Activated naive CD8-positive, alpha-beta T cell (primary cell): ENCODE data around the gene LHX4.

Experiments
- H3K27ac Mint-ChIP-seq: one replicate; pipeline ENCODE4 v1.8.0; 2021; ENCODE audit warnings: mixed read lengths
- H3K27me3 Mint-ChIP-seq: one replicate; pipeline ENCODE4 v1.8.0; 2021; ENCODE audit warnings: mixed read lengths
- H3K36me3 Mint-ChIP-seq: one replicate; pipeline ENCODE4 v1.8.0; 2021; ENCODE audit warnings: mixed read lengths
- H3K4me1 Mint-ChIP-seq: one replicate; pipeline ENCODE4 v1.8.0; 2021; ENCODE audit warnings: low read depth, mixed read lengths
- H3K4me3 Mint-ChIP-seq: one replicate; pipeline ENCODE4 v1.8.0; 2021; ENCODE audit warnings: mild to moderate bottlenecking, mixed read lengths
- H3K9me3 Mint-ChIP-seq: one replicate; pipeline ENCODE4 v1.8.0; 2021; ENCODE audit warnings: low read depth, mixed read lengths

Gene LHX4

DNA sequence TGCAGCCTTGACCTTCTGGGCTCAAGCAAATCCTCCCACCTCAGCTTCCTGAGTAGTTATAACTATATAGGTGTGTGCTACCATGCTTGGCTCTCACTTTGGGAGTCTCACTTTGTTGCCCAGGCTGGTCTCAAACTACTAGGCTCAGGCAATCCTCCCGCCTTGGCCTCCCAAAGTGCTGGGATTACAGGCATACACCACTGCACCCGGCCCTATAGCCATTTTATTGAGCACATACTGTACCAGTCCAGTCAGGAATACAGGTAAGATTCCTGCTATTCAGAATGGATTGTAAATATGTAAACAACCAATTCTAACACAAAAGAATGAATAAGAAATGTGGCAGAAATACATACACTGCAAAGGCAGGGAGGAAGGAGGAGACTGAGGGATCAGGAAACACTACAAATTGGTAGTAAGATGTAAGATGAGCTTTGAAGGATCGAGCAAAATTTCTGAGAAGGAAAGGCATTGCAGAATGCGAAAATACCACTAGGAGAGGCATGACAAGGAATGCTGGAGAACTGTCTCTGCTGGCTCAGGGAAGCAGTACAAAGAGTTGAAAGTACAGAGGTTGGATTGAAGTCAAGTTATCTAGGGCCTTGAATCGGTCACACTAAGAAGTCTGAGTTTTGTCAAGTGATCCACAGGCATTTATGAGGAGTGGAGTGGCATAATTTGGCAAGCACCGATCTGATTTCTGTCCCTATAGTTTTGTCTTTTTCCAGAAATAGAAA lies 60.4 kb downstream of the LHX4 start:
- no peak overlapping the region for H3K27ac Mint-ChIP-seq
- H3K36me3 Mint-ChIP-seq, result peaks cover 19% of the 10 kb centered on the region
- peaks cover 26% of the 10 kb centered on the region for H3K4me1 Mint-ChIP-seq
- no peaks in the 10 kb centered on the region for H3K9me3 Mint-ChIP-seq
- no peaks in the 10 kb centered on the region for H3K27me3 Mint-ChIP-seq
- H3K4me3 Mint-ChIP-seq, result no peak overlapping the region

DNA sequence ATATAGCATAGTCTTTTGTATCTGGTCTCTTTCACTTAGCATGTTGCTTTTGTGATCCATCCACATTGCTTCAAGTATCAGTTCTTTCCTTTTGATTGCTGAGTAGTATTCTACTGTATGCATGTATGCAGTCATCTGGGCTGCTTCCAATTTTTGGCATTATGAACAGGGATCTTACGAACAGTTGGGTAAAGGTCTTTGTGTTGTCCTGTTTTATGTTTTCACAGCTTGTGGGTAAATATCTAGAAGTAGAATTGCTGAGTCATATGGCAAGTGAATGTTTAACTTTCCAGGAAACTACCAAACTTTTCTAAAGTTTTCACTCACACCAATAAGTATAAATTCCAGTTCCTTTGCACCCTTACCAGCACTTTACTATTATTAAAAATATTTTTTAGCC lies 60.9 kb downstream of the LHX4 start:
- Mint-ChIP-seq H3K27me3 (no peaks in the 10 kb centered on the region), H3K4me3 (no peak overlapping the region), H3K27ac (no peak overlapping the region), H3K36me3 (peaks cover 20% of the 10 kb centered on the region), H3K9me3 (no peaks in the 10 kb centered on the region), H3K4me1 (peaks cover 30% of the 10 kb centered on the region)

DNA sequence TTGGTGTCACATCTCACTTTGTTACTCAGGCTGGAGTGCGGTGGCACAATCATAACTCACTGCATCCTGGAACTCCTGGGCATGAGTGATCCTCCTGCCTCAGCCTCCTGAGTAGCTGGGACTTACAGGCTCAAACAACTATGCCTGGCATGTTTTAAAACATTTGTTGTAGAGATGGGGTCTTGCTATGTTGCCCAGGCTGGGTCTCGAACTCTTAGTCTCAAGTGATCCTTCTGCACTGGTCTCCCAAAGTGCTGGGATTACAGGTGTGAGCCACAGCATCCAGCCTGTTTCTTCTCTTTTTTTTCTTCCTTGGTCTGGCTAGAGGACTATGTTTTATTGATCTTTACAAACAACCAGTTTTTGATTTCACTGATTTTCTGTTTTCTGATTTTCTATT lies 64.6 kb downstream of the LHX4 start:
- H3K4me1 Mint-ChIP-seq, result peaks cover 42% of the 10 kb centered on the region

DNA sequence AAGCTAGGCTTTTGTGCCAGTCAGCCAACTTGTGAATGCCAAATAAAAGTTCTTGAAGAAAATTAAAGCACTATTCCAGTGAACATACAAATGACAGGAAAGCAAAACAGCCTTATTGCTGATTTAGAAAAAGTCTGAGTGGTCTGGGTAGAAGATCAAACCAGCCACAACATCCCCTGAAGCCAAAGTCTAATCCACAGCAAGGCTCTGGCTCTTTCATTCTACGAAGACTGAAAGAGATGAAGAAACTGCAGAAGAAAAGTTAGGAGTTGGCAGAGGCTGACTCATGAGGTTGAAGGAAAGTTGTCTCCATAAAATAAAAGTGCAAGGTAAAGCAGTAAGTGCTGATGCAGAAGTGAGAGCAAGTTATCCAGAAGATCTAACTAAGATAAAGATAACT lies 65.9 kb downstream of the LHX4 start:
- Mint-ChIP-seq H3K4me1 (peaks cover 29% of the 10 kb centered on the region), H3K27ac (no peak overlapping the region), H3K27me3 (no peaks in the 10 kb centered on the region)

More for the DNA sequence above, 64.6 kb downstream of the LHX4 start:
- Mint-ChIP-seq H3K36me3 (peaks cover 22% of the 10 kb centered on the region), H3K4me3 (no peak overlapping the region), H3K9me3 (no peaks in the 10 kb centered on the region), H3K27ac (no peak overlapping the region), H3K27me3 (no peaks in the 10 kb centered on the region)

DNA sequence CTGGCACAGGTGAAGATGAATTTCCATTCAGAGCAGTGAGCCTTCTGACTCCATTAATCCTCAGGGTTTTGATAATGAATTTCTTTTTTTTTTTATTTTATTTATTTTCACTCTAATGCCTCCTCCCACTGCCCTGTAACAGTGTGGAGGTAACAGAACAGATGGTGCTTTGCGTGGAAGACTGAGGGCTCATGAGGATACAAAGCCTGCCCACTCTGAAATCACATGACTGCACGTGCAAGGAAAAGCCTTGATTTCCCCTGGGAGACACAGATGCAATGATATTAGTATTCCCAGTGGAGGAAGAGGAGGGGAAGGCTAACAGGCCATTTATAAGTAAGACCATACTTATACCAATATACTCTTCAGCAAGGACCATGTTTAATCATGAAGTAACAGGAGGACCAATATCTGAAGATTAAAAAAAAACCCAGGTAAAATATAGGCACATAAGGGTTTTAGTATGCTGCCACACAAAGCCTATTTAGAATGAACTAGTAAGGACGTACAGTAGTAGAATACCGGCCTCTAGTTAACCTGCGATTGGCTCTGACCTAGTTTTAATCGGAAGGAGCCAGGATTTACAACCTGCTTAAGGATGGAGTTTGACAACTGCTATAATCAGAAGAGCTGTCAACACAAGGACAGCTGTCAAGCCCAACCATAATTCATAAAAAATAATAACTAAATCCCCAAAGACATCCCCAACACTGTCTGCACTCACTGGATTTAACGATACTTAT lies 69.6 kb downstream of the LHX4 start:
- peaks cover 13% of the 10 kb centered on the region for H3K36me3 Mint-ChIP-seq
- no peak overlapping the region for H3K4me3 Mint-ChIP-seq
- no peaks in the 10 kb centered on the region for H3K27me3 Mint-ChIP-seq
- H3K4me1 Mint-ChIP-seq, result peaks cover 30% of the 10 kb centered on the region
- H3K27ac Mint-ChIP-seq, result no peak overlapping the region
- H3K9me3 Mint-ChIP-seq, result no peaks in the 10 kb centered on the region

More for the DNA sequence above, 65.9 kb downstream of the LHX4 start:
- Mint-ChIP-seq H3K4me3 (no peak overlapping the region), H3K9me3 (no peaks in the 10 kb centered on the region), H3K36me3 (peaks cover 19% of the 10 kb centered on the region)

DNA sequence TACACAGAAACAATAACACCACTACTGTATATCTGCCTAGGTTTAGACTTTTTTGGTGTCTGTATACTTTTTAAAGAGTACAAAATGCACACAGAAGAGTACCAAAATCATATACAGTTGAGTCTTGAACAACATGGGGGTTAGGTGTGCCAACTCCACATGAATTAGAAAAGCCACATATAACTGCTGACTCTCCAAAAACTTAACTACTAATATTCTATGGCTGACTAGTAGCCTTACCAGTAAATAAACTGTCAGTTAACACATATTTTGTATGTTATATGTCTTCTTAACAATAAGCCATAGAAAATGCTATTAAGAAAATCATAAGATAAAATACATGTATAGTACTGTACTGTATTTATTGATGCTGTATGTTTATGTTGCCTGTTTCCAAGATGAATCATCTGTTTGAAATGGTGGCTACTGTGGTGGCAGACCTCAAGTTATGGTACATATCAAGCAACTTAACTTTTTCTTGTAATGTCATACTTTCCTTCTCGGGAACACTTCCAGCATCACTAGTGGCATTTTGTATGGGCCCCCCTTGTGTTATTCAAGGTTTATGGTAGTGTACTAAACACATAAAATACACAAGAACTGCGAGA lies 71.2 kb downstream of the LHX4 start:
- peaks cover 9% of the 10 kb centered on the region for H3K36me3 Mint-ChIP-seq
- H3K4me1 Mint-ChIP-seq, result peaks cover 22% of the 10 kb centered on the region
- no peak overlapping the region for H3K27ac Mint-ChIP-seq
- no peaks in the 10 kb centered on the region for H3K9me3 Mint-ChIP-seq
- H3K4me3 Mint-ChIP-seq, result no peak overlapping the region
- no peaks in the 10 kb centered on the region for H3K27me3 Mint-ChIP-seq

DNA sequence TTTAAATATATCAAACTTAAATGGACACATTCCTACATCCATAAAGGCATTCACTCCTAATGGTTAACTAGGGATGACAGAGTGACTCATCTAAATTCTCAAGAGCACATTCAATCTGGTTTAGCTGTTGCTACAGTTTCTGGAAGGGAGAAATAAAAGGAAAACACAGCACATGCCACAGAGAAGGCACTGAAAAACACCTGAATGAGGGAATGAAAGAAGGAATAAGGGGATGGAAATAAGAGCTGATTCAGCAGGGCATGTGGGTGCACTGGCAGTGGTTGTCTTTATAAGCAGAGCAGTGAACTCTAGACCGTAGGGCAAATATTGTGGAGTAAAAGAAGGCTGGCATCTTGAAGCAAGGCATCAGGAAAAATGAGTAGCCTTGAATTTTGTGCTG lies 79.3 kb downstream of the LHX4 start:
- no peak overlapping the region for H3K27ac Mint-ChIP-seq
- H3K4me1 Mint-ChIP-seq, result no peaks in the 10 kb centered on the region
- H3K27me3 Mint-ChIP-seq, result no peaks in the 10 kb centered on the region
- no peaks in the 10 kb centered on the region for H3K9me3 Mint-ChIP-seq
- H3K36me3 Mint-ChIP-seq, result peaks cover 33% of the 10 kb centered on the region
- no peak overlapping the region for H3K4me3 Mint-ChIP-seq

DNA sequence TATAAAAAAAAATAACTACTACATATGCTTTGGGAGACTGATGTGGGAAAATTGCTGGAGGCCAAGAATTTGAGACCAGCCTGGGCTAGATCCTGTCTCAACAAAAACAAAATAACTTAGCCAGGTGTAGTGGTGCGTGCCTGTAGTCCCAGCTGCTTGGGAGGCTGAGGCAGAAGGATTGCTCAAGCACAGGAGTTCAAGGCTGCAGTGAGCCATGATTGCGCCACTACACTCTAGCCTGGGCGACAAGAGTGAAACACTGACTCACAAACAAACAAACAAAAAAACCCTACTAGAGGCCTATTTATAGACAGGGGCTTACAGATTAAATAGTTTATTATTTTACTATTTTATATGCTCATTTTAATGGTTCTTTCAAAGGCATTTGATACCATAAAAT lies 80.0 kb downstream of the LHX4 start:
- peaks cover 37% of the 10 kb centered on the region for H3K36me3 Mint-ChIP-seq
- H3K4me1 Mint-ChIP-seq, result peaks cover 1% of the 10 kb centered on the region
- no peaks in the 10 kb centered on the region for H3K9me3 Mint-ChIP-seq
- no peak overlapping the region for H3K4me3 Mint-ChIP-seq
- H3K27ac Mint-ChIP-seq, result no peak overlapping the region
- no peaks in the 10 kb centered on the region for H3K27me3 Mint-ChIP-seq

DNA sequence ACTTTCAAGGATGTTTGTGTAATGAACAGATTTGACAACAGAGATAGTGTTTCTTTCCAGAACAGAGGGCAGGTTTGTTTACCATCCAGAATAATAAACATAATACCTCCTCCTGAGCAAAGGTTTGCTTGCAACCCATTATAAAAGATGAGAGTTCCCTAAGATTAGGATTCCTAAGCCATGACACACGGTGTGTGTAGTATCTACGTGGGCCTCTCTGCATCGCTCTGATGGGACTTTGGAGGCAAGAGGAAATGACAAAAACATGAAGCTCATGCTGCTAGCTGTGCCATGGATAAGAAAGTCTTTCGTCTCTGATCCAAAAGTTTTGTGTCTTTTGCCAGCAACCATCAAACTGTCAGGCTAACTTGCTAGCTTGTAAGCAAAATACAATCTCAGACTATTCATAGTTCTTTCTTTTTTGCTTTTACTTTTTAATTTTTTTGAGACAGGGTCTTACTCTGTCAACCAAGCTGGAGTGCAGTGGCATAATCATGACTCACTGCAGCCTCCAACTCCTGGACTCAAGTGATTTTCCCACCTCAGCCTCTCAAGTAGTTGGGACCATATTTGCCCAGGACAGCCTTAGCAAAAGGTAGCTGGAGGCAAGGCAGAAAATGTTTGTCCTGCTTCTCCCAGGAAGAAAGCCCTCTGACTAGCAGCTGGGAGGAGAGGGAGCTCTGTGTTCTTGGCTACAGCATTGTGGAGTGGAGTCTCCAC lies 81.1 kb downstream of the LHX4 start:
- peaks cover 1% of the 10 kb centered on the region for H3K4me1 Mint-ChIP-seq
- H3K9me3 Mint-ChIP-seq, result no peaks in the 10 kb centered on the region
- no peak overlapping the region for H3K27ac Mint-ChIP-seq
- peaks cover 37% of the 10 kb centered on the region for H3K36me3 Mint-ChIP-seq
- no peak overlapping the region for H3K4me3 Mint-ChIP-seq
- no peaks in the 10 kb centered on the region for H3K27me3 Mint-ChIP-seq

DNA sequence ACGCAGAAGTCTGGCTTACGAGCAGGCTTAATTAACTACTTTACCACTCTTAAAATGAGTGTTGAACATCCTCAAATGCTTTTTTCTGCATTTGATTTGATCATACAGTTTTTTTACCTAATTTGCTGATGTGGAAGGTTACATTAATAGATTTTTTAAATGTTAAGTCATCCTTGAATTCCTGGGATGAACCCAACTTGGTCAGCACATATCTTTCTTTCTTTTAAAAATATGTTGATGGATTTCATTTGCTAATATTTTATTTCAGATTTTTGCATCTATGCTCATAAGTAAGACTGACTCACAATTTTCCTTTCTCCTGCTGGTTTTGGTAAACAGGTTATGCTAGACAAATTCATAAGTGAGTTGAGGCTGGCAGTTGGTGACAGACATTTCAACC lies 82.9 kb downstream of the LHX4 start:
- Mint-ChIP-seq H3K27me3 (no peaks in the 10 kb centered on the region), H3K36me3 (peaks cover 29% of the 10 kb centered on the region), H3K4me3 (no peak overlapping the region), H3K4me1 (peaks cover 1% of the 10 kb centered on the region), H3K27ac (no peak overlapping the region), H3K9me3 (no peaks in the 10 kb centered on the region)

DNA sequence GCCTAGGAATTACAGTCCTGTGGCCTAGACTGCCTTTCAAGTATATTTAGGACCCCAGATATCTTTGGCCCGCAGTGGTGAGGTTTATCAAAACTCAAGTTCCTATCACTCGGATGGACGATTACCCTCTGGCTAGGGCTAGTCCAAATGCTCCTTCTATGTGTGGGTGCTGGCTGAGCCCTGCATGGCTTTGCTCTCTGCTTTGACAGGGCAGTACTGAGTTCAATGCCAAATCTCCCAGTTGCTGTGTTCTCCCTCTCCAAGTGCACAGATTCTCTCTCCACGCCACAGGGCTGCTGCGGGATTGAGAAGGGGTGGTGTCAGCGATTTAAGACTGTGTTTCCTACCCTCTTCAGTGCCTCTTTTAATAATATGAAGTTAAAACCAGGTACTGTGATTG lies 97.0 kb downstream of the LHX4 start:
- peaks cover 6% of the 10 kb centered on the region for H3K9me3 Mint-ChIP-seq
- no peaks in the 10 kb centered on the region for H3K27me3 Mint-ChIP-seq
- no peak overlapping the region for H3K27ac Mint-ChIP-seq
- H3K4me3 Mint-ChIP-seq, result no peak overlapping the region
- H3K36me3 Mint-ChIP-seq, result peaks cover 30% of the 10 kb centered on the region
- no peaks in the 10 kb centered on the region for H3K4me1 Mint-ChIP-seq
